DMS79 (cell line): ENCODE data around the gene NELFB.

Source experiments
- DNase-seq: peaks from one replicate; lab custom pipeline; 2025; lab: John Stamatoyannopoulos, UW

NELFB gene

DNA sequence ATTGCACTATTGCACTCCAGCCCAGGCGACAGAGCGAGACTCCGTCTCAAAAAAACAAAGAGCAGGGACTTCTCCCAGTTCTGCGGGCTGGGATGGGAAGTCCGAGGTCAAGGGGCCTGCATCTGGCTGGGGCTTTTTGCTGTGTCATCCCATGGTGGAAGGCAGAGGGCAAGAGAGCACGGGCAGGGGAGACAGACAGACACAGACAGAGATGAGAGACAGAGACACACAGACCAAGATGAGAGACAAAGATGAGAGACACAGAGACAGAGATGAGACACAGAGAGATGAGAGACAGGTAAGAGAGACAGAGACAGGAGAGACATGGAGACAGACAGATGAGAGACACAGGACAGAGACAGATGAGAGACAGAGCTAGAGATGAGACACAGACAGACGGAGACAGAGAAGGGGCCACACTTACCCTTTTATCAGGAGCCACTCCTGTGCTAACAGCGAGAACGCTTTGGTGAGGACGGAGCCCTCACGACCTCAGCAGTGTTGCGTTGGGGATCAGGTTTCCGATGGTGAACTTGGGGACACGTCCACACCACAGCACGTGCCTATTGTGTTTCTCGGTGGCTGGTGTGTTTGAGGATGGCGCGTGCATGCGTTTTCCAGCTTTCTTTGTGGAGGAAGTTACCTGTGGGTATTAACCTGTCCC lies 13.5 kb downstream of the NELFB start:
- no peak for DNase-seq

GRCh38 chr9:137269231-137269772 lies 14.2 kb downstream of the NELFB start:
- DNase-seq, result no peak

GRCh38 chr9:137270929-137271695 lies 16.0 kb downstream of the NELFB start:
- DNase-seq, result no peak

GRCh38 chr9:137271696-137272076 lies 16.6 kb downstream of the NELFB start:
- no peak for DNase-seq

DNA sequence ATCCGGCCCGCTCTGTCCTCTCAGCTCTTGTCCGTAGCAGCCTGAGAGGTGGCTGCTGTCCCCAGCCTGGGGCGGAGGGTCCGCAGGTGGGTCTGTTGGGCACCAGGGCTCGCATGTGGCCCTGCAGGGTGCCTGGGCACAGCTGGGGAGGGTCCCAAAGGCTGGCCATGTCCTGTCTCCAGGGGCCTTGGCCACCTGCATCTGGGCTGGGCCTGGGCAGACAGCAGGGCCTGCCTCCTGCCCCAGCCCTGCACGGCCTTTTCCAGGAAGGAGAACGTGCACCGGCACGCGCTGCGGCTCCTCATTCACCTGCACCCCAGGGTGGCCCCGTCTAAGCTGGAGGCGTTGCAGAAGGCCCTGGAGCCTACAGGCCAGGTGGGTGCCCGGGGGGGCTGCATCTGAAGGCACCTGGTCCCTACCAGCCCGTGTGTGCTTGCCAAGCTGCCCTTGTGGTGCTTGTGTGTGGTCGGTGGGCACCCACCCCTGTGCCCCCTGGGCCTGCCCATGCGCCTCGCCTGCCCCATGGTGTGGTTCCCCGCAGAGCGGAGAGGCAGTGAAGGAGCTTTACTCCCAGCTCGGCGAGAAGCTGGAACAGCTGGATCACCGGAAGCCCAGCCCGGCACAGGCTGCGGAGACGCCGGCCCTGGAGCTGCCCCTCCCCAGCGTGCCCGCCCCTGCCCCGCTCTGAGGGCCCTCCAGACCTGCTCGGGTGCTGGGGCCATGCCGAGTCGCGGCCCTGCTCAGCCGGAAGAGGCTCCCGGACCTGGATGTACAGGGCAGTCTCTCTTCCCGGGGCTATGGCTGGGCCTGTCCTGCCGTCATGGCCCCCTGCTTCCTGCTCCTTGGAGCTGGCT lies 17.3 kb downstream of the NELFB start:
- DNase-seq, result no peak

DNA sequence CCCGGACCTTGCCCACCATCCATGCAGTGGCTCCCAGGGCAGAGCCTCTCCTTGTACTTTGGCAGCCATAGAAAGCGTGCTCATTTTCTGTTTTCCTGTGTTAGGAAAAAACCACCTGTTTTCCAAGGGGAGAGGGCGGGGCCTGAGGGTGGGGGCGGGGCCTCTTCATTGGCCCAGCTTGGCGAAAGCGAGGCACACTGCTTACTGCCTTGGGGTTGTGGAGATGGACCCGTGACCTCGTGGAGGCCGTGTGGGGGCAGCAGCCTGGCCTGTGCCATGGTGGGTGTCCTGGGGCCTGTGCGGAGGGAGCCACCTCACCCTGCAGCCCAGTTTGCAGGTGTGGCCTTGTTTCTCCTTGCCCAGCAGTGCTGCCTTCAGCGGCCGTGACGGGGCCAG lies 18.0 kb downstream of the NELFB start:
- DNase-seq, result no peak

DNA sequence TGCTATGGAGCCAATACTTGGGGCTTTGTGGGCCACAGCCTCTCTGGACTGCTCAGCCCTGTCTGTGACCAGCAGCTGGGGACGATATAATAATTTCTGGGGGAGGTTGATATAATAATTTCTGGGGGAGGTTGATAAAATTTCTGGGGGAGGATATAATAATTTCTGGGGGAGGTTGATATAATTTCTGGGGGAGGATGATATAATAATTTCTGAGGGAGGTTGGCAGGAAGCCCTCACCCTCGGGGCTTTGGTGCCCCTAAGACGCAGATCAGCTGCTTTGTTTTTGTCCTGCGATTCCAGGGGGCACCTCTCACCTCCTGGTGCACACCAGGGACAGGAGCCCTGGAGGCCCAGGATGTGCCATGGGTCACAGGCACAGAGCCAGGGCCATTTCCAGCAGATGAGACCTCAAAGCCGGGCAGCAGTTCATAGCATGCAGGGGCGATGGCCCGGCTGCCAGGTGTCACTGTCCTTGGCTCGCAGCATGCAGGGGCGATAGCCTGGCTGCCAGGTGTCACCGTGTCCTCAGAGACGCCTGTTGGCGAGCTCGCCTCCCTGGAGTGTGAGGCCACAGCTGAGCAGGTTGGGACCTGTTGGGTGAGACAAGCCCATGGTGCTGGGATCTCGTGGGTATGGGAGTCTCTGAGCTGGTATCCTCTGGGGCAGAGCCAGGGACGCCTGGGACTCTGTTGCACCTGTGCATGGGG lies 18.6 kb downstream of the NELFB start:
- peak; percentile 62 for DNase-seq

- DNase-seq, result no peak
Observed at GRCh38 chr9:137275203-137275587, 20.1 kb downstream of the NELFB start.

DNA sequence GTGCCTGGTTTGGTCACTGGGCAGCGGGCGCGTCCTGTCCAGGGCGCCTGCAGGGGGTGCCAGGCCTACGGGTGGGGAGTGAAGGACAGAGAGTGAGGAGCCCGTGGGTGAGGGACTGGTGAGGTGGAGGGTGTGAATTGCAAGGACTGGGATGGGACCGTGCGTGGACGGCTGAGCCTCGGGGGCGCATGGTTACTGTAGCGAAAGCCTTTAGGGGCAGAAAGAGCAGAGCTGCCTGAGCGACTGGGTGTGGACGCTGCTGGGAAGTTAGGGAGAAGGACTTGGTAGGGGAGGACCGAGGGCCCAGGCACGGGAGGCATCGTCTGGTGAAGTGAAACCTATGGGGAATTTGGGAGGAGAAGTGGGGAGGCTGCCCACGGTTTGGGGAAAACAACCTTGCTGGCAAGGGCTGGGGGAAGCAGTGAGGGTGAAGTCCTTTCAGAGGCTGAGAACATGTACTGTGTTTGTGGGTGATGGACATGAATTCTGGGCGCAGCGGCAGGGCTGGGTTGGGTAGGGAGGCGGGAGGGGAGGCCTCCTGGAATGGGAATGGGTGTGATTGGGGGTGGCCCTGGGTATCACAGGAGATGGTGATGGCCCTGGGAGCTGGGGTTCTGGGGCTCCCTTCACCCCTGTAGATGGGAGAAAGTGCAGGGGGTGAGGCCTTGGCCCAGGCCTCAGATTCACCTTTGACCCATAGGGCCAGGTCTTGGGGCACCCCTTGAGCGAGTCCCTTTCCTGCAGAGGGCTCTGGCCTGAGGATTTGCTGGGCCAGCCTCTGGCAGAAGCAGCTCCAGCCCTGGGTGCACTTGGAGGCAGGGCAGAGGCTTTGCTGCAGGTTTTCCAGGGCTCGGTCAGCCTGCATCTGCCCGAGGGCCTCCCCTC lies 20.7 kb downstream of the NELFB start:
- no peak for DNase-seq

GRCh38 chr9:137276473-137277328 lies 21.6 kb downstream of the NELFB start:
- DNase-seq, result no peak

DNA sequence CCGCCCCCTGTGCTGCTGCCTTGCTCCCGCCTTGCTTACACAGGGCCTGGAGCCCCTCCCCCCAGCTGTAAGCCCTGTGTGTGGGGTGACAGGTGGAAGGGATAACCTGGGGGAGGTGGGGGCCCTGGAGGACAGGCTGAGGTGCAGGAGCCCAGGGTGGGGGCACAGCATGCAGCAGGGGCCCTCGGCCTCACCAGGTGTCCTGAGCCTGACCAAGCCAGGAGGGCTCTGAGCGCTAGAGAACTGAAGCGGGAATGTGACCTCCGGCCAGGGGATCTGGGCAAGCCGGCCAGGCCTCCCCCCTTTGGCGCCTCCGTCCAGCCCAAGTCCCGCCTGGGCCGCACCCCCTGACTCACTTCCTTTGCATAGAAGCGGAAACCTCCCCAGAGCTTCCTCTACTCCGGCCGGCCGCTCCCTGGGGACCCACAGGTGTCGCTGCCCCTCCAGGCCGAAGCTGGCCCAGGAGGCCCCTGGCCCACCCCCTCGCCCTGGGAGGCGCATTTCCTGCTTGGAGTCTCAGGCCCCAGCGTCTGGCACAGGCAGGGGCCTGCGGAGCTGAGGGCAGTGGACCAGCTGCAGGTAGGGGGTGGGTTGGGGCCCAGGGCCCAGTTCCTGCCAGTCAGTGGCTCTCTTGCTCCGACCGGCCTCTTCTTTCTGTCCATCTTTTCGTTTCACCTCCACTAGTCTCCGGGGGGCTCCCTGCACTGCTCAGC lies 22.4 kb downstream of the NELFB start, which contains the start of gene TOR4A:
Gene TOR4A (plus strand): TSS at position 398 of the 713 bp plus-strand sequence. CDS start 964 bp downstream, outside the sequence.
- no peak for DNase-seq

DNA sequence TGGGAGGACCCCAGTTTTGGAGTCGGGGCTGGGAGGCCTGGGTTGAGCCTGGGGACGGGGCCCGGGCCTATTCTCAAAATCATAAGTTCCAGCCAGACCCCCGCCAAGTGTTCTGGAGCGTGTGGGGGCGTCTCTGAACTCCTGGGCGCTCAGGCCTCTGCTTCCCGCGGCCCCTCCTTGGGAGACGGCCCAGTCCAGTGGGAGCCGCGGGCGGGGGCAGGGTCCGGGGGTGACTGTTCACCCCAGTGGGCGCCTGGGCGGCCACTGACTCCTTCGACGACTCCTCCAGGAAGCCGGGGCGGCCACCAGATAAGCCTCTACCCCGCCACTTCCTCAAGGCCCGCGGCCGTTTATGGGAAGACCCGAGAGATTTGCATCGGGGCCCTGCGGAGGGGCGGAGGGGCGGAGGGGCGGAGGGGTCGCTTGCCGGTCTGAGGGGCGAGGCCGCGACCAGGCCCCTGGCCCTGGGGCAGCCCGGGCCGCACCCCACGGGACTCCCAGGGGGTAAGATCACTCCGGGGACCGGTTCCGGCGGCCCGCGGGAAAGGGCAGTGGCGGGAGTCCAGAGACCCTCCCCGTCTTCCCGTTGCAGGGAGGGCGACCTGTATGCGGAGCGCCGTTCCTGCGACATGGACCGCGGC lies 23.1 kb downstream of the NELFB start:
- DNase-seq, result no peak

GRCh38 chr9:137278721-137279711 lies 23.9 kb downstream of the NELFB start:
- no peak for DNase-seq

GRCh38 chr9:137279741-137280473 lies 24.8 kb downstream of the NELFB start:
- no peak for DNase-seq

DNA sequence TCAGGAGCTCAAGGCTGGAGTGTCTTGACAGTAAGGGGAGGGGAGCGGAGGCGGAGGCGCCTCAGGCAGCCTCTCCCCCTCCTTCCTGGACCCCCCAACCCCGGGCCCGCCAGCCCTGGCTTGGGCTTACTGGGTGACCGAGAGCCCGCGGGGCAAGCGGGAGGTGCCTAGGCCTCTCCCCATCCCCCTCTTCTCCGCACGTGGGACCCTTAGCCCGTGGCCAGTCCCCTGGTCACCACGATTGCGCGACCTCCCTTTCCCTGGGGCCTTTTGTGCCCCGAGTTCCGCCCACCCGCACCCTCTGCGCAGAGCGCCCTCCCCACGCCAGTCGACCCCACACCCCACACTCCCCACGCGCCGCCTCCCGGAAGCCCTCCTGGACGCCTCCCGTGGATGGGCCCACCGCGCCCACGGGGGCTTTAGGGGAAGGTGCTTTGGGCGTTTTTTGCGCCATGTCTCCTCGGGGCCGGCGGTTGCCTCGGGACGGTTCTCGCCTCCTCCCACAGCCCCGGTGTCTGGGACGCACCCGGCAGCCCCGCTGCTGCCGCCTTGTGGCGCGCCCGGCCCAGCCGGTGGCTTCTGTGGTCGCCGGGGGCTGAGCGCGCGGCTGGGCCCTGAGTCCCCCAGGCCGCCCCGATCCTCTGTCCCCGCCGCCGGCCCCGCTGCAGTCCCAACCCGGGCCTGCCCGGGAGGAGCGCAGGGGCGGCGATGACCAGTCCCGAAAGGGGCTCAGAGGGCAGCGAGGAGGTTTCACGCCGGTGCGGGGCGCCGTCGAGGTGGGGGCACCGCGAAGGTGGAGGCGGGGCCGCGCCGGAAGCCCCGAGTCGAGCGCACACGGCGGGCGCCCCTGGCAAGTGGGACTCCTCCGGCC lies 25.6 kb downstream of the NELFB start:
- no peak for DNase-seq
